ENCODE data around the gene MAPK8IP3.

- TF ChIP-seq CTCF (IDR thresholded peaks at IDR 0.05; ENCODE audit: low read length), result no peak
- TF ChIP-seq EZH2 (optimal IDR thresholded peaks at IDR 0.05; ENCODE audit: low read depth, low read length), result no peak
- no peak for TF ChIP-seq EZH2phosphoT487 (IDR thresholded peaks at IDR 0.05; ENCODE audit: low read length)
Measured at GRCh38 chr16:1767116-1767994, 61.4 kb downstream of the MAPK8IP3 start.
